ENCODE results near the gene DCTN1. TPM values are rescaled to one million over a fixed set of nuclear protein-coding genes. Genes with fewer than 3 reads are reported as not detected.

DCTN1 gene
- polyA plus RNA-seq, 1 donor = 114 TPM

DNA sequence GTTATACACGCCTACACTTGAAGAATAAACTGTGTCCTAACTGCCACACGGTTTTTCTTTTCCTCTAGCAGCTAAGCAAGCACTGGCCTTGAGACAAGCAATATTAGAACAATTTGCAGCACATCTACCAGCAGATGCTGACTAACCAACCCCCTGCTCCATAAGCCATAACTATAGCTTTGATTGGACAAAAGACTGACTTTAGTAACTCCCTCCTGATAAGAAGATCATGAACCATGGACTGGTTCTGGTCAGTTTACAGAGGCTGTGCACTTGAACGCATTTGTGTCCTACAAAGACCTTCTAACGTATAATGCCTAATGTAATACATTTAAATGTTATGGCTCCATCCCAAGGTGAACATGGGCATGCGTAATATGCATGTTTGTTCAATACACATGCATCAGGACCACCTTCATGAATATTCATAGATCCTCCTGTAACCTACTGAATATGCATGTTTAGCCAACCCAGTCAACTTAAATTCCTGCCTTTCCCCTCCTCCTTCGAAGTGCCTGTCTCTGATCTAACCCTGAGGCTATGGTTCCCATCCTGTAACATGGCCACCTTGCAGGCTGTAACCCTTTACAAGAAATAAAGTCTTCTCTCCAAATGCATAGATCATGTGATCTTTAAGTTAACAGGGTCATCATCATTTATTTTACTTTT is 63.4 kb downstream of the DCTN1 start:
- DNase-seq = no peak

DNA sequence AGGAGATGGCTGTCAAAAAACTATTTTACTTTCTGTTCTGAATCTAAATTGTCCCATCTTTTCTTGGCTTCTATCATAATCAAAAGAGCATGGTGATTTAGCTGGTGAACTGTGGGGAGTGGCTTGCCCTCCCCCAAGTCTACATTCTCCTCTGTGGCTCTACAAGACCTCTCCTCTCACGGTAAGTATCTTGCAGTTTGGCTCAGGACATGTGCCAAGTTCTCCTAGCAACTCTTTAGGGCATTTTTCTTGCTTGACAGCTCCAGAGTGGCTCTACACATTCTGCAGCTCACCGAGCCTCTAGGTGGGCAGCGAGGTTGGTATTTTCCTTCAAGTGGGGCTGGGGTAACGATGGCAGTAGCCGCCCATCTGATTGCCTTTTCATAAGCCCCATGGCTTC is 66.0 kb downstream of the DCTN1 start:
- no peak for DNase-seq

DNA sequence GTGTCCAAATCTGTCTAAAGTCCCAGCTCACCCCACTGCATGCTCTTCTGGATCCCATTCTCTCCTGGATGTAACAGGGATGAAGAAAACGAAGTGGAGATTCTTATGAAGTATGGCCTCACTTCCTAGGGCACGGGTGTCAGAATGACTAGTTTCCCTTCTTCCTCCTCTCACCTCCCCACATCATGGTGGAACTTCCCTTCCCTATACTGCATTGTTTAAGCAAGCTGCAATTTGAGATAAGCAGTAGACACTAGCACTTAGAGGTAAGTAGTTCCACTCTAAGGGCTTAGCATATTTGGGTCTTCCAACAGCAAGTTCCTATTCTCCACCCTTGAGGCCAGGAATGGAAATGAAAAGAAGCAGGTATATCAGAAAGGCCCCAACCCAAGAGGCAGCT is 66.6 kb downstream of the DCTN1 start:
- no peak for DNase-seq

- DNase-seq = no peak
These were observed 67.2 kb downstream of the DCTN1 start for GRCh38 chr2:74312913-74313312.

Other genes with a start within 250 kb of the DCTN1 start
- 23.7 TPM for gene BOLA3, start 232.4 kb downstream of the DCTN1 start, polyA plus RNA-seq (ENCODE audit: insufficient read length)
- 41.3 TPM for gene MOB1A, start 201.4 kb downstream of the DCTN1 start, polyA plus RNA-seq (ENCODE audit: insufficient read length)
- gene MTHFD2, start 181.7 kb downstream of the DCTN1 start, polyA plus RNA-seq (ENCODE audit: insufficient read length) = 23.1 TPM
- gene SLC4A5, start 36.9 kb downstream of the DCTN1 start, polyA plus RNA-seq (ENCODE audit: insufficient read length) = 2.9 TPM
- gene C2orf81, start 41.3 kb upstream of the DCTN1 start, polyA plus RNA-seq (ENCODE audit: insufficient read length) = 2.7 TPM
- gene WDR54, start 41.4 kb upstream of the DCTN1 start, polyA plus RNA-seq (ENCODE audit: insufficient read length) = 9.9 TPM
- 60.4 TPM for gene RTKN, start 61.6 kb upstream of the DCTN1 start, polyA plus RNA-seq (ENCODE audit: insufficient read length)
- 23.7 TPM for gene INO80B, start 74.8 kb upstream of the DCTN1 start, polyA plus RNA-seq (ENCODE audit: insufficient read length)
- gene WBP1, start 78.1 kb upstream of the DCTN1 start, polyA plus RNA-seq (ENCODE audit: insufficient read length) = 62.4 TPM
- gene MOGS, start 85.1 kb upstream of the DCTN1 start, polyA plus RNA-seq (ENCODE audit: insufficient read length) = 34.5 TPM
- gene MRPL53, start 92.4 kb upstream of the DCTN1 start, polyA plus RNA-seq (ENCODE audit: insufficient read length) = 93.4 TPM
- 11.3 TPM for gene CCDC142, start 102.7 kb upstream of the DCTN1 start, polyA plus RNA-seq (ENCODE audit: insufficient read length)
- 19.8 TPM for gene TTC31, start 102.8 kb upstream of the DCTN1 start, polyA plus RNA-seq (ENCODE audit: insufficient read length)
- 0.52 TPM for gene LBX2, start 119.3 kb upstream of the DCTN1 start, polyA plus RNA-seq (ENCODE audit: insufficient read length)
- gene PCGF1, start 127.4 kb upstream of the DCTN1 start, polyA plus RNA-seq (ENCODE audit: insufficient read length) = 8.2 TPM
- not detected for gene TLX2, start 134.1 kb upstream of the DCTN1 start, polyA plus RNA-seq (ENCODE audit: insufficient read length)
- gene DQX1, start 145.9 kb upstream of the DCTN1 start, polyA plus RNA-seq (ENCODE audit: insufficient read length) = 0.25 TPM
- 65.8 TPM for gene AUP1, start 149.4 kb upstream of the DCTN1 start, polyA plus RNA-seq (ENCODE audit: insufficient read length)
- 32.9 TPM for gene HTRA2, start 149.6 kb upstream of the DCTN1 start, polyA plus RNA-seq (ENCODE audit: insufficient read length)
- gene LOXL3, start 173.6 kb upstream of the DCTN1 start, polyA plus RNA-seq (ENCODE audit: insufficient read length) = 7.8 TPM
- gene DOK1, start 174.4 kb upstream of the DCTN1 start, polyA plus RNA-seq (ENCODE audit: insufficient read length) = 6.9 TPM

Measured in hindlimb muscle (tissue), 1 donor.